ENCODE measurements around the gene IL17RB. TPM values are rescaled to one million over a fixed set of nuclear protein-coding genes. Genes with fewer than 3 reads are reported as not detected.

IL17RB gene
- total and polyA plus RNA-seq, 2 of the 8 experiments (the other 6 are each of a cell fraction or from before 2014, with no cell fraction given): 7.0 to 24.6 TPM

DNA sequence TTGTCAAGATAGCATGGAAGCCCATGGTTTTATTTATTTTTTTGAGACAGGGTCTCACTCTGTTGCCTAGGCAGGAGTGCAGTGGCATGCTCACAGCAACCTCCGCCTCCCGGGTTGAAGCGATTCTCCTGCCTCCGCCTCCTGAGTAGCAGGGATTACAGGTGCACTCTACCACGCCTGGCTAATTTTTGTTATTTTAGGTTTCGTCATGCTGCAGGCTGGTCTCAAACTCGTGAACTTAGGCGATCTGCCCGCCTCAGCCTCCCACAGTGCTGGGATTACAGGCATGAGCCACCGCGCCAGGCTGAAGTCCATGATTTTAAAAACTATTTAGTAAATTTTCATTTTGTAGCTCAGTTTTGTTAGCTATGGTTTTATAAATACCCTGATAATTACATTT, 38.3 kb downstream of the IL17RB start (continued):
- TF ChIP-seq, protein P1, sequence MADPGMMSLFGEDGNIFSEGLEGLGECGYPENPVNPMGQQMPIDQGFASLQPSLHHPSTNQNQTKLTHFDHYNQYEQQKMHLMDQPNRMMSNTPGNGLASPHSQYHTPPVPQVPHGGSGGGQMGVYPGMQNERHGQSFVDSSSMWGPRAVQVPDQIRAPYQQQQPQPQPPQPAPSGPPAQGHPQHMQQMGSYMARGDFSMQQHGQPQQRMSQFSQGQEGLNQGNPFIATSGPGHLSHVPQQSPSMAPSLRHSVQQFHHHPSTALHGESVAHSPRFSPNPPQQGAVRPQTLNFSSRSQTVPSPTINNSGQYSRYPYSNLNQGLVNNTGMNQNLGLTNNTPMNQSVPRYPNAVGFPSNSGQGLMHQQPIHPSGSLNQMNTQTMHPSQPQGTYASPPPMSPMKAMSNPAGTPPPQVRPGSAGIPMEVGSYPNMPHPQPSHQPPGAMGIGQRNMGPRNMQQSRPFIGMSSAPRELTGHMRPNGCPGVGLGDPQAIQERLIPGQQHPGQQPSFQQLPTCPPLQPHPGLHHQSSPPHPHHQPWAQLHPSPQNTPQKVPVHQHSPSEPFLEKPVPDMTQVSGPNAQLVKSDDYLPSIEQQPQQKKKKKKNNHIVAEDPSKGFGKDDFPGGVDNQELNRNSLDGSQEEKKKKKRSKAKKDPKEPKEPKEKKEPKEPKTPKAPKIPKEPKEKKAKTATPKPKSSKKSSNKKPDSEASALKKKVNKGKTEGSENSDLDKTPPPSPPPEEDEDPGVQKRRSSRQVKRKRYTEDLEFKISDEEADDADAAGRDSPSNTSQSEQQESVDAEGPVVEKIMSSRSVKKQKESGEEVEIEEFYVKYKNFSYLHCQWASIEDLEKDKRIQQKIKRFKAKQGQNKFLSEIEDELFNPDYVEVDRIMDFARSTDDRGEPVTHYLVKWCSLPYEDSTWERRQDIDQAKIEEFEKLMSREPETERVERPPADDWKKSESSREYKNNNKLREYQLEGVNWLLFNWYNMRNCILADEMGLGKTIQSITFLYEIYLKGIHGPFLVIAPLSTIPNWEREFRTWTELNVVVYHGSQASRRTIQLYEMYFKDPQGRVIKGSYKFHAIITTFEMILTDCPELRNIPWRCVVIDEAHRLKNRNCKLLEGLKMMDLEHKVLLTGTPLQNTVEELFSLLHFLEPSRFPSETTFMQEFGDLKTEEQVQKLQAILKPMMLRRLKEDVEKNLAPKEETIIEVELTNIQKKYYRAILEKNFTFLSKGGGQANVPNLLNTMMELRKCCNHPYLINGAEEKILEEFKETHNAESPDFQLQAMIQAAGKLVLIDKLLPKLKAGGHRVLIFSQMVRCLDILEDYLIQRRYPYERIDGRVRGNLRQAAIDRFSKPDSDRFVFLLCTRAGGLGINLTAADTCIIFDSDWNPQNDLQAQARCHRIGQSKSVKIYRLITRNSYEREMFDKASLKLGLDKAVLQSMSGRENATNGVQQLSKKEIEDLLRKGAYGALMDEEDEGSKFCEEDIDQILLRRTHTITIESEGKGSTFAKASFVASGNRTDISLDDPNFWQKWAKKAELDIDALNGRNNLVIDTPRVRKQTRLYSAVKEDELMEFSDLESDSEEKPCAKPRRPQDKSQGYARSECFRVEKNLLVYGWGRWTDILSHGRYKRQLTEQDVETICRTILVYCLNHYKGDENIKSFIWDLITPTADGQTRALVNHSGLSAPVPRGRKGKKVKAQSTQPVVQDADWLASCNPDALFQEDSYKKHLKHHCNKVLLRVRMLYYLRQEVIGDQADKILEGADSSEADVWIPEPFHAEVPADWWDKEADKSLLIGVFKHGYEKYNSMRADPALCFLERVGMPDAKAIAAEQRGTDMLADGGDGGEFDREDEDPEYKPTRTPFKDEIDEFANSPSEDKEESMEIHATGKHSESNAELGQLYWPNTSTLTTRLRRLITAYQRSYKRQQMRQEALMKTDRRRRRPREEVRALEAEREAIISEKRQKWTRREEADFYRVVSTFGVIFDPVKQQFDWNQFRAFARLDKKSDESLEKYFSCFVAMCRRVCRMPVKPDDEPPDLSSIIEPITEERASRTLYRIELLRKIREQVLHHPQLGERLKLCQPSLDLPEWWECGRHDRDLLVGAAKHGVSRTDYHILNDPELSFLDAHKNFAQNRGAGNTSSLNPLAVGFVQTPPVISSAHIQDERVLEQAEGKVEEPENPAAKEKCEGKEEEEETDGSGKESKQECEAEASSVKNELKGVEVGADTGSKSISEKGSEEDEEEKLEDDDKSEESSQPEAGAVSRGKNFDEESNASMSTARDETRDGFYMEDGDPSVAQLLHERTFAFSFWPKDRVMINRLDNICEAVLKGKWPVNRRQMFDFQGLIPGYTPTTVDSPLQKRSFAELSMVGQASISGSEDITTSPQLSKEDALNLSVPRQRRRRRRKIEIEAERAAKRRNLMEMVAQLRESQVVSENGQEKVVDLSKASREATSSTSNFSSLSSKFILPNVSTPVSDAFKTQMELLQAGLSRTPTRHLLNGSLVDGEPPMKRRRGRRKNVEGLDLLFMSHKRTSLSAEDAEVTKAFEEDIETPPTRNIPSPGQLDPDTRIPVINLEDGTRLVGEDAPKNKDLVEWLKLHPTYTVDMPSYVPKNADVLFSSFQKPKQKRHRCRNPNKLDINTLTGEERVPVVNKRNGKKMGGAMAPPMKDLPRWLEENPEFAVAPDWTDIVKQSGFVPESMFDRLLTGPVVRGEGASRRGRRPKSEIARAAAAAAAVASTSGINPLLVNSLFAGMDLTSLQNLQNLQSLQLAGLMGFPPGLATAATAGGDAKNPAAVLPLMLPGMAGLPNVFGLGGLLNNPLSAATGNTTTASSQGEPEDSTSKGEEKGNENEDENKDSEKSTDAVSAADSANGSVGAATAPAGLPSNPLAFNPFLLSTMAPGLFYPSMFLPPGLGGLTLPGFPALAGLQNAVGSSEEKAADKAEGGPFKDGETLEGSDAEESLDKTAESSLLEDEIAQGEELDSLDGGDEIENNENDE (IDR thresholded peaks at IDR 0.05; ENCODE audit: insufficient replicate concordance, low read length): no peak
- TF ChIP-seq ZNF274 (IDR thresholded peaks at IDR 0.05; ENCODE audit: borderline replicate concordance, extremely low read depth, low read length) (no peak), CBX5 (IDR thresholded peaks at IDR 0.05; ENCODE audit: low read depth, low read length) (no peak), ATF3 (IDR thresholded peaks at IDR 0.05; ENCODE audit: insufficient read depth, low read depth, low read length) (no peak), RAD21 (IDR thresholded peaks at IDR 0.05 in 1 of 2, conservative IDR thresholded peaks at IDR 0.05 in 1 of 2; ENCODE audit: low read depth in 2 of 2, low read length in 2 of 2) (no peak), CTBP2 (IDR thresholded peaks at IDR 0.05; ENCODE audit: borderline replicate concordance, insufficient read depth, insufficient read length, low read length) (no peak), FOSL1 (IDR thresholded peaks at IDR 0.05; ENCODE audit: insufficient read depth, low read depth, low read length) (no peak)
